HG02678 (cell line): ENCODE data around the gene ZSCAN32.
A peak's percentile ranks its signal among the peaks of the same experiment; 100 is the strongest.

Experiments used
- ATAC-seq: cut with Tn5 transposase; IDR thresholded peaks from one replicate; pipeline ENCODE4 v1.9.1; 2021; ENCODE audit warnings: mild to moderate bottlenecking, moderate library complexity; ENCODE audit not compliant: unreplicated experiment

ZSCAN32 gene

GRCh38 chr16:3400779-3401688, at the start of gene ZSCAN32, which contains the start of gene ZNF174:
Gene ZSCAN32, minus strand, starts transcription at chr16:3401004. Its CDS starts 3,447 bp downstream, at chr16:3397557.
Gene ZNF174, plus strand, starts transcription at chr16:3401215. Its CDS starts 790 bp downstream, at chr16:3402005.
- ATAC-seq: peak; percentile 98

- ATAC-seq: peak; percentile 16
Observed at GRCh38 chr16:3444032-3444388, 43.2 kb upstream of the ZSCAN32 start.

GRCh38 chr16:3443108-3444031, 42.6 kb upstream of the ZSCAN32 start, which contains the start of the genes NAA60 and ZNF597:
Gene NAA60, plus strand, starts transcription at chr16:3443680. Its CDS starts 32,548 bp downstream, at chr16:3476228.
Gene ZNF597, minus strand, starts transcription at chr16:3443504. Its CDS starts 351 bp downstream, at chr16:3443153.
- ATAC-seq: peak; percentile 97

DNA sequence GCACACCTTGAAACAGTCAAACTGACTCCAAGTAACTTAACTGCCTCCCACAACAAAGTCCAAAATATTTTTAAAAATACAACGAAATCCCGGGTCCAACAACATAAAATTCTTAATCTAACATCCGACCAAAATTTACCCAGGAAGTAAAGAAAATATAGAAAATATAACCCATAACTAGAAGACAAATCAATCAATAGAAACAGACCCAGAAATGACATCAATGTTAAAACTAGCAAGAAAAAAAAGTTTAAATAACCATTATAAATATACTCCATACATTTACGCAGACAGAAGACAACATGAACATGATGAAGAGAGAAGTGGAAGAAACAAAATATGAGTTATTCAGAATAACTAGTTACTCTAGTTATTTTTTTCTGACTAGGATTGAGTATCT, 38.8 kb upstream of the ZSCAN32 start:
- no peak for ATAC-seq

GRCh38 chr16:3434373-3434772, 33.6 kb upstream of the ZSCAN32 start:
- no peak for ATAC-seq

- peak; percentile 57 for ATAC-seq
Observed at GRCh38 chr16:3431779-3432219, 31.0 kb upstream of the ZSCAN32 start.

DNA sequence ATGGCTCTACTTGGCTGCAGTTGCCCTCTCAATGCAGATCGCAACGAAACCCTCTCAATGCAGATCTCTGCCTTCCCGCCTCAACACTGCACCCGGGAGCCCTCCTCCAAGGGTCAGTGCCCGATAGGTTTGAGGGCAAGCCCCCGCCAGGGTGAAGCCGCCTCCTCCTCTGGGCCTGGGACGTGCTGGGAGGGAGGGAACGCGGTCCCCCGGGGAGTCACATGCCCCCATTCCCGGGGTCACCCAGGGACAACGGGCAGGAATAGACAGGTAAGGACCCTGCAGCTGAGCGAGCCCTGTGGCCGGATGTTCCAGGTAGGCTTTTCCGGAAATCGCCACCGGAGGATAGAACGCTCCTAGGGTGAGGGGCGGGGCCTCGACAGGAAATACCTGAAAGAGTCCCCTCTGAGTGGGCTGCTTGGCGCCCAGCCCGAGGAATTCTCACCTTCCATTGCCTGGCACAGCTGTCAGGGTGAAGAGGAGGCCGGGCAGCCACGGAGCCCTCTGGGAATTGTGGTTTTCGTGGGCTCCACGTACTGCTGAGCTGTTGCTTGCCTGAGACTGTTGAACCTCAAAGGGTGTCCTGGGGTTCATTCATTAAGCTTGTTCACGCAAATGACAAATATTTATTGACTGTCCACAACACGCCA, 13.1 kb upstream of the ZSCAN32 start:
- ATAC-seq: no peak

GRCh38 chr16:3408561-3409197, 7.9 kb upstream of the ZSCAN32 start:
- ATAC-seq: no peak

GRCh38 chr16:3401719-3402397, 1.1 kb upstream of the ZSCAN32 start:
- no peak for ATAC-seq

DNA sequence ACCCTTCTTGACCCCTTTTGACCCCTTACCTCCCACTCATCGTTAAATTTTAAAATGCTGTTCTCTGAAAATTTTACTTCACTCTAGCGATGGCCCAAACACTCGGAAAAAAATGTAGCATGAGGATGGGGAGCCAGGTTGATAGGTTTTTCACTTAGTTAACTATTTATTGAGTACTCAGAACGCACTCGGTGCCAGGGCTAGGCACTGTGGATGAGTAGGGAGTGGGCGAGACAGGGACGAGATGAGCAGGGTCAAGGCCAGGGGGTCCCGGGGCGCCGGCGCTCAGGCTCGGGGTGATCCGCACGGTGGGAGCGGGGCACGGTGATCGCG, 392 bp downstream of the ZSCAN32 start:
- no peak for ATAC-seq

GRCh38 chr16:3389663-3390338, 11.0 kb downstream of the ZSCAN32 start:
- ATAC-seq: no peak

GRCh38 chr16:3388325-3388724, 12.5 kb downstream of the ZSCAN32 start:
- ATAC-seq: no peak

DNA sequence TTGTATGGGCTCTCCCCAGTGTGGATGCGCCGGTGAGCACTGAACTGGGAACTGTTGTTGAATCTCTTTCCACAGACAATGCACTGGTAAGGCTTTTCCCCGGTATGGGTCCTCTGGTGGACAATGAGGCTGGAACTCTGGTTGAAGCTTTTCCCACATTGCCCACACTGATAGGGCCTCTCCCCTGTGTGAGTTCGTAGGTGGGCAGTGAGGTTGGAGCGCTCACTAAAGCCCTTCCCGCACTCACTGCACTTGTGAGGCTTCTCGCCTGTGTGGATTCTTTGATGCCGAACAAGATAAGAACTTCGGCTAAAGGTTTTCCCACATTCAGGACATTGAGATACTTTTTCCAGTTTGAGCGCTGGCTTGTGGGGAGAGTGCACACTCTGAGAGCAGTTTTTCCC, 17.8 kb downstream of the ZSCAN32 start:
- no peak for ATAC-seq

DNA sequence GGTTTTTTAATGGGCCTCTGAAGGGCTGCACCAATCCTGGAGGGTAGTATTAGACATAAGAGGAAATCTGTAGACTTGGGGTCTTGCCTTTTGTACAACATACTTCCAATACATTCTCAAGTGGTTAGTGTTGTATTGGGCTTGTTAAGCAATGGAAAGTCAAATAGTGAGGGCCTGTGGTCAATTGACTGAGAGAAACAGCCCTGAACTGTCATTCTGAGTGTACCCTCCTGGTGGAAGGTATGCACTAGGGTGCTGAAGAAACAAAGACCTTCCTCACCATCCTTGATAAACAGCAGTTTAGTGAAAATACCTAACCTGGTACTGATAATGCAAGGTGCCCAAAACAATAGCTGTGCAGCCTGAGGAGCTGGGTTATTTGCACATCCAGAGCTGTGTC, 22.9 kb downstream of the ZSCAN32 start:
- ATAC-seq: no peak

- no peak for ATAC-seq
Observed at GRCh38 chr16:3375680-3376079, 25.1 kb downstream of the ZSCAN32 start.

DNA sequence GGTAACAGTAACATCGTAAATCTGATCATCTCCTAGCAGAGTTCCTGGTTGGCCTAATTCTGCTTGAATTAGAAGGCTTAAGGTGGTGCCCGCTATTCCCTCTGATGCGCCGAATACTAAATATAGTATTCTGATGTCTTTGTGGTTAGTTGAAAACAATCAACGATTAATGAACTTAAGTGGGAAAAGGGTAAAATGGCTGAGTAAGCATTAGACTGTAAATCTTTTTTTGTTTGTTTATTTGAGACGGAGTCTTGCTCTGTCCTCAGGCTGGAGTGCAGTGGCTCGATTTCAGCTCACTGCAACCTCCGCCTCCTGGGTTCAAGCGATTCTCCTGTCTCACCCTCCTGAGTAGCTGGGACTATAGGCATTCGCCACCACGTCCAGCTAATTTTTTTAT, 31.7 kb downstream of the ZSCAN32 start:
- ATAC-seq: no peak

DNA sequence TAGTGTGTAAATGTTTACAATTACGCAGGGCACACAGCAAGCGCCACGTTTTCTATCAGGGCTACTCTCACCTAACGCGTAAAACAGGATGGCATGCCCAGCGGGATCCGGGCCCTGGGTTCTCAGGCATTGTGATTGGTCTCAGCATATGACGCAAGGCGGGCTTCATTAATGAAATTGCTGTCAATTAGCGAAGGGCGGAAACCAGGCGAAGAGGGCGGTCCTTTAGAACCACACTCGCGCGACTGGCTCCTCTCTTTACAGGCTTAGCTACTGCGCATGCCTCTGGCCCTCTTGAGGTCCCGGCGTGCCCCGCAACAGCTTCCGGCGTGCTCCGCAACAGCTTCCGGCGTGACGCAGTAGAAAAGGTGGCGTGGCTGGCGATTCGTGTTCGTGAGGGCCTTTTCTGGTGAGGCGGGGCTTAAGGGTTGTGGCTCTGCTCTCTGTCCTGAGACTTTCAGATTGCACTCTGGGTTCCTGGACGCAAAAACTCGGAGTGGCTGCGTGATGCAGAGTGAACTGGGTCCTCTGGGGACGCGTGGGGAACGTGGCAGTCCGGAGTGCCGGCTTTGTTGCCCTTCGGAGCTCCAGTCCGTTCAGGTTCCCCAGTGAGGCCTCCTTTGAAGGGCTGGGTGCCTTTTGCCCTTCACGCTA, 35.9 kb downstream of the ZSCAN32 start:
- ATAC-seq: no peak

- ATAC-seq: no peak
Observed at GRCh38 chr16:3363793-3364192, 37.0 kb downstream of the ZSCAN32 start.

DNA sequence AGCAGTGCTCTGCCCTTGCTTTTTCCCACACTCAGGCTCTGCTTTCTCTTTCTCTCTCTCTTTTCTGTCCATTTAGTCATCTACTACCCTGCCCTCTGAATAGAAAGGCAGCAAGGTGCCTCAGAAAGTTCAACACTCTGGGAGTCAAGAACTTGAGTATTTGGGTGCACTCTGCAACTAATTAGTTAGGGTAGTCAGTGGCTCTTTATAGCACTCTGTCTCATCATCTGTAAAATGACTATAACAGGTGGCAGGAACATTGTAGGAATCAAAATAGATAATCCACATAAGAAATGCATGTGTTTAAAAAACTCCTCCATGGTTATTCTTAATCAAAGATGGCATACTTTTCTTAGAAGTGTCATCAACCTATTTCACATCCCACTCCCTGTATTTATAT, 37.9 kb downstream of the ZSCAN32 start:
- ATAC-seq: no peak
